ENCODE data around the gene ATP10A.

Gene ATP10A

DNA sequence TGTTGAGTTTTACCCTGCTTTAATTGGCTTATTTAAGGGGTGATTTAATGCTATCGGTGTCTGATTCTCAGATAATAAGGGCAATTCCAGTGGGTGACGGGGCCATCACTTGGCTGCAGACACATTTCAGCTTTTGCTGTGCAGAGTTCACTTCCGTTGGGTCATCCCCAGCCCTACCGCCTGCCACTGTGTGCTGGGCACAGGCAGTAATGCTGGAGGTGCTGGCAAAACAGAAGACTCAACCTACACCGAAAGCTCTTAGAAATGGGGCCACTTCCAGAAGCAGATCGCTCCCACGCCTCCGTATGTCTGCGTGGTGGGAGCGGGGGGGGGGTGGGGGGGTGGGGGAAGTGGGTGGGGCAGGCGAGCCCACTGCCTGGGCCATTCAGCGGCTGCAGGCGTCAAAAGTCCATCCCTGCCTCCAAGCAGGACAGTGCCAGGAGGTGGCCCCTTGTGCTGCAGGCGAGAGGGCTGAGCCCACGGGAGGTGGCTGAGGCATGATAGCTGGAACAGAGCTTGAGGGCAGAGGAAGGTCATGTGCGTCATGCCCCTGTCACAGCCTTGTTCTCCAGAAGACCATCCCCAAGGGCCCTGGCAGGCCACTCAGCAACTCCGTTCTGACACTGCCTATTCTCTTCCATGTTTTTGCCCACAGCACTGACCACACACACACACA lies 128.3 kb downstream of the ATP10A start:
- TF ChIP-seq TAF1 (IDR thresholded peaks at IDR 0.05; ENCODE audit: low read depth, low read length) (no peak), SPI1 (IDR thresholded peaks at IDR 0.05; ENCODE audit: low read depth, low read length) (no peak), POU2F2 (IDR thresholded peaks at IDR 0.05; ENCODE audit: low read depth, low read length) (no peak), POLR2AphosphoS5 (IDR thresholded peaks at IDR 0.05; ENCODE audit: low read depth, low read length) (no peak), PAX5 (IDR thresholded peaks at IDR 0.05; ENCODE audit: insufficient read depth, low read length, severe bottlenecking) (no peak), POLR2A (IDR thresholded peaks at IDR 0.05; ENCODE audit: low read depth, low read length) (no peak)
- FAIRE-seq (no peak), DNase-seq (ENCODE audit: insufficient read length, low spot score) (no peak)

DNA sequence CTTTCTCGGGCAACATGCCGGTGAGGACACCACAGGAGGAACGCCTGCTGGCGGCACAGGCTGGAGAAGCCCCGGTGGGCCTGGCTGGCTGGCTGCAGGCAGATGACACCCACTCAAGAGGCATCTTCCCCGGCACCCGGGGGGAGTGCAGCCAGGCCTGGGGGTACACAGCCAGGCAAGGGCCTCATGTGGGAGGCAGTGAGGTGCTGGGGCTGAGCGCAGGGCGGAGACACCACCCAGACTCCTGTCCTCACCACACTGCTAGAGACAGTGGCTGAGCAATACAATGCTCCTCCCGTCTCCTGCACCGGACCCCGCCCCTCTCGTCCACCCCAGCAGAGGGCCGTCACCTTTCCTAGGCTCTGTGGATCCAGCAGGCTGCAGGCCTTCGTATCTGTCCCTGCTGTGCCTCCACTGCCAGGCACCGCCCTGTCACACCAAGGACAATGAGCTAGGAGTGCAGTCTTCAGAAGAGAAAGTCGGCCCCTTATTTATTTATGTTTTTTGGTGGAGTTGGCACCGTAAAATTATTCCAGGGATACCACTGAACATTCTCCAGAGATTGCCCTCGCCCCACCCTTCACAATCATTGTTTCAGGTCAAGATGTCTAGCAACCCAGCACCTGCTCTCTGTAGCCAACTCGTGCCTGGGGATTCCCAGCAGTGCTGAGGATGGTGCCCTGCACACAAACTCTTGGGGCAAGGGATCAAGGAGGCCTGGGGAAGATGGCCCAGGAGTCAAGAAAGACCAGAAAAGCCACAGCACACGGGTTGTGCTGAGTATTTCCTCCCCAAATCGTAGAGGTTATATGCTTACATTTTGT lies 129.1 kb downstream of the ATP10A start:
- no peak for FAIRE-seq
- TF ChIP-seq PAX5 (IDR thresholded peaks at IDR 0.05; ENCODE audit: insufficient read depth, low read length, severe bottlenecking) (no peak), POU2F2 (IDR thresholded peaks at IDR 0.05; ENCODE audit: low read depth, low read length) (no peak), TAF1 (IDR thresholded peaks at IDR 0.05; ENCODE audit: low read depth, low read length) (no peak)
- no peak for DNase-seq (ENCODE audit: insufficient read length, low spot score)

DNA sequence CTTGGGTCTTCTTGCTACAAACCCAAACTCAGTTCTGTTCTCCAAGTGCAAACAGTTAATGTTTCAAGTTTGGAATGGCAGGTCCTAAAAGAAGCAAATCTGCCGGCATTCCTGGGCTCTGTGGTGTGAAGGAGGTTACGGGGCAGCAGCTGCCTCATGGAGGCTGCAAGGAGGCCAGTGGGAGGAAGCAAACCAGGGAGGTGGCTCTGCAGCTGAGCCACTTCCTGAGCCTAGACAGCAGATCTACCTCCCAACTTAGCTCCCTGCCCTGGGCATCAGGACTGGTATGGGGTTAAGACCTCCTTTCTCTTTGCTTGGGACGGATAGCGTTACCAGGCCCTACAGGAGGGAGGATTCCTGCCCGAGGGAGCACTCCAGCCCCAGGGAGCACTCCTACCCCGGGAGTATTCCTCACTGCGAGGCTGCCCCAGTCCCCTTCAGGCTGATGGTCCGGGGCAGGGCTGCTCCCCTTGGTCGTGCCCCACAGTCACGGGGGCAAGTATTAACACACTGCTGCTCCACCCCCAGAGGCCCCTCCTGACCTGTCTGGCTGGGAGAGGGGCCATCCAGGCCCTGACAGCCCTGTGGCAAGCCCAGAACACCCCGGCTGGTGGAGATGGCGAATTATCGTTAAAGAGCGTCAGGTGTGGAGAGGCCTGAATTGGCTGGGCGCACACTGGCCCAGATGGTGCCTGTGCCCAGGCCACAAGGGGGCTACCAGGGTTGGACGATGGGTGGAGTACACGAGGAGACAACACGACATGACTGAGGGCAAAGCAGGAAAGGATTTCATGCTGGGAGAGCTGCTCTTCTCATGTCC lies 129.9 kb downstream of the ATP10A start:
- no peak for DNase-seq (ENCODE audit: insufficient read length, low spot score)
- TF ChIP-seq POU2F2 (IDR thresholded peaks at IDR 0.05; ENCODE audit: low read depth, low read length) (no peak), TAF1 (IDR thresholded peaks at IDR 0.05; ENCODE audit: low read depth, low read length) (no peak), SPI1 (IDR thresholded peaks at IDR 0.05; ENCODE audit: low read depth, low read length) (no peak)
- no peak for FAIRE-seq

DNA sequence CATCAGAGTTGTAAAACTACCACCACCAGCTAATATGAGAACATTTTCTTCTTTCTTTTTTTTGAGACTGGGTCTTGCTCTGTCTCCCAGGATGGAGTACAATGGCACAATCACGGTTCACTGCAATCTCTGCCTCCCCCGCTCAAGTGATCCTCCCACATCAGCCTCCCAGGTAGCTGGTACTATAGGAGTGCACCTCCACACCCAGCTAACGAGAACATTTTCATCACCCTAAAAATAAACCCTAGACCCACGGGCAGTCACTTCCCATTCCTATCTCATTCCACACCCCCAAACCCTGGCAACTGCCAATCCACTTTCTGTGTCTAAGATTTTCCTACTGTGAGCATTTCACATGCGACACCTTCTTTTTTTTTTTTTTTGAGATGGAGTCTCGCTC lies 130.9 kb downstream of the ATP10A start:
- TF ChIP-seq SPI1 (IDR thresholded peaks at IDR 0.05; ENCODE audit: low read depth, low read length) (no peak), PAX5 (IDR thresholded peaks at IDR 0.05; ENCODE audit: insufficient read depth, low read length, severe bottlenecking) (no peak), TAF1 (IDR thresholded peaks at IDR 0.05; ENCODE audit: low read depth, low read length) (no peak), POLR2A (IDR thresholded peaks at IDR 0.05; ENCODE audit: low read depth, low read length) (no peak)
- FAIRE-seq (no peak), DNase-seq (ENCODE audit: insufficient read length, low spot score) (no peak)

DNA sequence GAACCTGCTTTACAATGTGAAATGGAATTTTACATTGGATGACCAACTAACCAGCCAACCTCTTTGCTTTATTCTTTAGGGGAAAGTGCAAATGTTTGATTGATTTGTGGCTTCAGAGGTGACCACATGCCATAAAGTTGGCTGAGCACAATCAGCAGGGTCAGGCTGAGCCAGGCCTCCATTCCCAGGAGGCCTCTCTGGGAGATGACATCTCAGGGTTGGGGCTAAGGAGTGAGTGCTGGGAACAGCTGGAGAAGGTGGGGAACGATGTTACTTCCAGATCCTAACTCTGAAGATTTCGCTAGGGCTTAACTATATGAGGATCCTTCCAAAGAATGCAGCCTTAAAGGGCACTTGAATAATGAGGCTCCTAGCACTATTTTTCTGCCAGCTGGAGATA lies 131.7 kb downstream of the ATP10A start:
- DNase-seq (ENCODE audit: insufficient read length, low spot score) (no peak), FAIRE-seq (no peak)
- TF ChIP-seq POLR2A (IDR thresholded peaks at IDR 0.05; ENCODE audit: low read depth, low read length) (no peak), POLR2AphosphoS5 (IDR thresholded peaks at IDR 0.05; ENCODE audit: low read depth, low read length) (no peak), SPI1 (IDR thresholded peaks at IDR 0.05; ENCODE audit: low read depth, low read length) (no peak), TAF1 (IDR thresholded peaks at IDR 0.05; ENCODE audit: low read depth, low read length) (no peak), POU2F2 (IDR thresholded peaks at IDR 0.05; ENCODE audit: low read depth, low read length) (no peak), PAX5 (IDR thresholded peaks at IDR 0.05; ENCODE audit: insufficient read depth, low read length, severe bottlenecking) (no peak)

DNA sequence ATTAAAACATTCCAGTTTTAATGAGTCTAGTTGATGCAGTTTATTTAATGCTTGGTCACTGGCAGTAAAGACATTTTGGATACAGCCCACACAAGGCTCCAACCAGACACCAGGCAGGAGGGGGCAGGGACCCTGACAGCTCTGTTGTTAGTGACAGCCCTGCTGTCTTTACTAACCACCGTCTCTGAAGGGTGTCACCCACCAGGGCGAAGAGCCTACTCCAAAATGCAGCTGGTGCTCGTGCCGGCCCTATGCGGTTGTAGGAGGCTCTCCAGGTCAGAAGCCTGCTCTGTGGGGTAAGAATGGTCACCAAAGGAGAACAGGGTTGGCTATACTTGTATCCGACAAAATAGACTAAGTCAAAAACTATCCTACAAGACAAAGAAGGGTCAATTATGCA lies 132.2 kb downstream of the ATP10A start:
- no peak for FAIRE-seq
- DNase-seq (ENCODE audit: insufficient read length, low spot score) = no peak
- TF ChIP-seq POLR2A (IDR thresholded peaks at IDR 0.05; ENCODE audit: low read depth, low read length) (no peak), PAX5 (IDR thresholded peaks at IDR 0.05; ENCODE audit: insufficient read depth, low read length, severe bottlenecking) (no peak), POLR2AphosphoS5 (IDR thresholded peaks at IDR 0.05; ENCODE audit: low read depth, low read length) (no peak), SPI1 (IDR thresholded peaks at IDR 0.05; ENCODE audit: low read depth, low read length) (no peak), TAF1 (IDR thresholded peaks at IDR 0.05; ENCODE audit: low read depth, low read length) (no peak), POU2F2 (IDR thresholded peaks at IDR 0.05; ENCODE audit: low read depth, low read length) (no peak)

DNA sequence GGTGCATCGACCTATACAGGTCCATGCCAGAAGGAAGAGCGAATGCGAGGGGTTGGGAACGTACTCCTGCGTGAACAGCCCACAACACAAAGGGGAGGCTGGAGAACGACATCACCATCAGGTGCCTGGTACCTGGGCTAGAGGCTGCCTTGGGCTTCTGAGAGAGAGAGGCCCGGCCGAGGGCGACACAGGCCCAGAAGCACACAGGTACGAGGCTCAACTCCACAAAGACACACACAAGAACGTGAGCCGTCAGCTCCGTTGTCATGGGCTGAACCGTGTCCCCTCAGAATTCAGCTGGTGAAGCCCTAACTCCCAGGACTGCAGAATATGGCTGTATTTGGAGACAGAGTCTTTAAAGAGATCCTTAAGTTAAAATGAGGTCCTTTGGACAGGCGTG lies 134.3 kb downstream of the ATP10A start:
- FAIRE-seq (no peak), DNase-seq (ENCODE audit: insufficient read length, low spot score) (no peak)
- TF ChIP-seq POLR2A (IDR thresholded peaks at IDR 0.05; ENCODE audit: low read depth, low read length) = no peak
- no peak for TF ChIP-seq PAX5 (IDR thresholded peaks at IDR 0.05; ENCODE audit: insufficient read depth, low read length, severe bottlenecking)
- no peak for TF ChIP-seq SPI1 (IDR thresholded peaks at IDR 0.05; ENCODE audit: low read depth, low read length)
- no peak for TF ChIP-seq POU2F2 (IDR thresholded peaks at IDR 0.05; ENCODE audit: low read depth, low read length)
- TF ChIP-seq POLR2AphosphoS5 (IDR thresholded peaks at IDR 0.05; ENCODE audit: low read depth, low read length) = no peak
- TF ChIP-seq TAF1 (IDR thresholded peaks at IDR 0.05; ENCODE audit: low read depth, low read length) = no peak

DNA sequence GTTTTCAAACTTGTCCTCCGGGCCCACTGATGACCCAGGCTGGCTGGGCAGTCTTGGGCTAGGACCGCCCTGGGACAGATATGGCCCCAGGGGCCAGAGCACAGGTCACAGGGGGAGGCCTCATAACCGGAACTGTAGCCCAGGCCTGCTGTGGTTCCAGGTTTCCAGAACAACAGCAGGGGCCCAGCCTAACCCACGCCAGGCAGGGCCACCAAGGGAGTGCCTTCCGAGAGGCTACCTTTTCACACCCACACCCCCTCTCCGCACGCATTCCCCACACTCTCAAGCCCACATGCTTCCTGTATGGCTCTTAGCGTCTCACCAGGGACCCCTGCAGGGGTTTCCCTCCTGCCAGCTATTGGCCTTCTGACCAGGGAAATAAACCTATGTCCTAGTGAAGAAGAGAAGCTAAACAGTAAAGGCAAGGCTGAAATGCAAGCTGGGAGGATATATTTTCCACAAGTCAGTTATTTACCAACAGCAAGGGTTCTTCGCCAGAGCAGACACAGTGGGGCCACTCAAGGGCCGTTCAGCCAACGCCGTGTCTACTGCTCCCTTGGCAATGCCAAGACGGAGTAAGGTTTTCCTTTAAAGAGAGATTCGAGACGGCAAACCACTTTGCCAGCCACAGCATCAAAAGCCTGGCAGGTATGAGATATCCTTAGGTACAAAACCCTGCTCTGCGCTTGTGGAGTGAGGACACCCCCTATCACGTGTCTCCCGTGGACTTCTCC lies 135.1 kb downstream of the ATP10A start:
- no peak for DNase-seq (ENCODE audit: insufficient read length, low spot score)
- no peak for FAIRE-seq
- TF ChIP-seq PAX5 (IDR thresholded peaks at IDR 0.05; ENCODE audit: insufficient read depth, low read length, severe bottlenecking) = no peak
- TF ChIP-seq SPI1 (IDR thresholded peaks at IDR 0.05; ENCODE audit: low read depth, low read length) = no peak
- TF ChIP-seq POLR2A (IDR thresholded peaks at IDR 0.05; ENCODE audit: low read depth, low read length) = no peak
- no peak for TF ChIP-seq TAF1 (IDR thresholded peaks at IDR 0.05; ENCODE audit: low read depth, low read length)
- TF ChIP-seq POU2F2 (IDR thresholded peaks at IDR 0.05; ENCODE audit: low read depth, low read length) = no peak
- no peak for TF ChIP-seq POLR2AphosphoS5 (IDR thresholded peaks at IDR 0.05; ENCODE audit: low read depth, low read length)

DNA sequence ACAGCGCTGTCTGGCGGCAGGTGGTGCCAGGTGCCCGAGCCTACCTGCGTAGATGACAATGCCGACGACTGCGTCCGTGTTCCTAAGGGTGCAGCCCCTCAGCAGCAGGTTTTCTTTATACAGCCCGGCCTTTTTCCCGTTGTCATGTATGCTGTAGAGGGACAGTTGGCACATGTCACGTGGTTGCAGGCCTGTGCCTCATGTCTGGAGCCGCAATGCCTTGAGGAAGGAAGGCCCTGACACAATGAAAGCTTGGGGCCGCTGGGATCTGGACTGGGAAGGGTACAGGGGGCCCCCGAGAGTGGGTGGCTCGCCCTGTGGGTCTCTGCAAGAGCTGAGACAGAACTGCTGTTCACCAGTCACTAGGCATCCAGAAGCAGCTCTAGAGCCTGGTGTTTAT lies 136.0 kb downstream of the ATP10A start:
- FAIRE-seq = no peak

More for the DNA sequence above, 136.0 kb downstream of the ATP10A start:
- no peak for TF ChIP-seq POU2F2 (IDR thresholded peaks at IDR 0.05; ENCODE audit: low read depth, low read length)
- no peak for DNase-seq (ENCODE audit: insufficient read length, low spot score)
